ENCODE data around the gene AARS2. TPM values are rescaled to one million over a fixed set of nuclear protein-coding genes. Genes with fewer than 3 reads are reported as not detected.

AARS2 gene
- total and polyA plus RNA-seq, 4 donors, result 1.9 to 9.6 (median 6.9) TPM

DNA sequence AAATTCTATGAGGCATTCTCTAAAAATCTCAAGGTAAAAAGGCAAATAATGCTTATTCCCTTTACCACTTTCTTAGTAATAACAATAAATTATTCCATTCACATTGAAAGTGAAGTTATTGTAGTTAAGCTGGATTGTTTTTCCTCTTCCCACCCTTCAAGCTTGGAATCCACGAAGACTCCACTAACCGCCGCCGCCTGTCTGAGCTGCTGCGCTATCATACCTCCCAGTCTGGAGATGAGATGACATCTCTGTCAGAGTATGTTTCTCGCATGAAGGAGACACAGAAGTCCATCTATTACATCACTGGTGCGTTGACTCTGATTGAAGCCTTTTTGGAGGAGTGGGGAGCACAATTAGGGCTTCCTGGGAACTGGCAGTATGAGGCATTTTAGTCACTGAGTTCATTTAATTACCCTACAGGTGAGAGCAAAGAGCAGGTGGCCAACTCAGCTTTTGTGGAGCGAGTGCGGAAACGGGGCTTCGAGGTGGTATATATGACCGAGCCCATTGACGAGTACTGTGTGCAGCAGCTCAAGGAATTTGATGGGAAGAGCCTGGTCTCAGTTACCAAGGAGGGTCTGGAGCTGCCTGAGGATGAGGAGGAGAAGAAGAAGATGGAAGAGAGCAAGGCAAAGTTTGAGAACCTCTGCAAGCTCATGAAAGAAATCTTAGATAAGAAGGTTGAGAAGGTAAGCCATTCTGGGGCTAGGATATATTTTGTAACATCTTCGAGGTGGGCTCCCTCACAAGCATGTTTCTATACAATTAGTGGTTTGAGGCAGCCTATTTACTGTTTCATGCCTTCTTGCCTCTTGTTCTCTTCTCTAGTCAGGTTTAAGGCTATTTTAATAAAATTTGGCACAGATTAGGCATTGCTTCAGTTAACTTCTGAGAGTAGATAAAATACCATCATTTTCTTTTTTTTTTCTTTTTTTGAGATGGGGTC is 61.3 kb downstream of the AARS2 start:
- Histone ChIP-seq H3K9me3 (ENCODE audit: control insufficient read depth in 4 of 4, low read length in 3 of 4) (no peaks in the 10 kb centered on the region), H3K9ac (ENCODE audit: low read depth in 1 of 2, low read length in 2 of 2) (no peak overlapping the region), H3K4me3 (ENCODE audit: low read depth in 1 of 3, low read length in 3 of 3) (no peak overlapping the region), H3K27ac (ENCODE audit: low read depth in 1 of 2, low read length in 2 of 2) (no peak overlapping the region), H3K27me3 (ENCODE audit: control insufficient read depth in 4 of 4, insufficient read depth in 4 of 4, low read length in 3 of 4) (no peaks in the 10 kb centered on the region), H3K4me1 (ENCODE audit: control insufficient read depth in 4 of 4, insufficient read depth in 4 of 4, low read length in 3 of 4) (peaks cover 2 to 37% (median 24%) of the 10 kb centered on the region in 4 donors), H3K36me3 (ENCODE audit: control insufficient read depth in 4 of 4, insufficient read depth in 3 of 4, low read depth in 1 of 4, low read length in 3 of 4) (peaks cover 10 to 64% (median 52%) of the 10 kb centered on the region in 4 donors)
- 94% methylated on average over 14 of the region's 14 CpGs for WGBS
- TF ChIP-seq FOXA2 (IDR thresholded peaks at IDR 0.05) (no peak), TAF1 (conservative IDR thresholded peaks at IDR 0.05) (no peak), HNF4G (IDR thresholded peaks at IDR 0.05) (no peak), YY1 (IDR thresholded peaks at IDR 0.05) (no peak)
- TF ChIP-seq, protein P1, sequence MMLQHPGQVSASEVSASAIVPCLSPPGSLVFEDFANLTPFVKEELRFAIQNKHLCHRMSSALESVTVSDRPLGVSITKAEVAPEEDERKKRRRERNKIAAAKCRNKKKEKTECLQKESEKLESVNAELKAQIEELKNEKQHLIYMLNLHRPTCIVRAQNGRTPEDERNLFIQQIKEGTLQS (IDR thresholded peaks at IDR 0.05), result no peak
- TF ChIP-seq, protein P2, sequence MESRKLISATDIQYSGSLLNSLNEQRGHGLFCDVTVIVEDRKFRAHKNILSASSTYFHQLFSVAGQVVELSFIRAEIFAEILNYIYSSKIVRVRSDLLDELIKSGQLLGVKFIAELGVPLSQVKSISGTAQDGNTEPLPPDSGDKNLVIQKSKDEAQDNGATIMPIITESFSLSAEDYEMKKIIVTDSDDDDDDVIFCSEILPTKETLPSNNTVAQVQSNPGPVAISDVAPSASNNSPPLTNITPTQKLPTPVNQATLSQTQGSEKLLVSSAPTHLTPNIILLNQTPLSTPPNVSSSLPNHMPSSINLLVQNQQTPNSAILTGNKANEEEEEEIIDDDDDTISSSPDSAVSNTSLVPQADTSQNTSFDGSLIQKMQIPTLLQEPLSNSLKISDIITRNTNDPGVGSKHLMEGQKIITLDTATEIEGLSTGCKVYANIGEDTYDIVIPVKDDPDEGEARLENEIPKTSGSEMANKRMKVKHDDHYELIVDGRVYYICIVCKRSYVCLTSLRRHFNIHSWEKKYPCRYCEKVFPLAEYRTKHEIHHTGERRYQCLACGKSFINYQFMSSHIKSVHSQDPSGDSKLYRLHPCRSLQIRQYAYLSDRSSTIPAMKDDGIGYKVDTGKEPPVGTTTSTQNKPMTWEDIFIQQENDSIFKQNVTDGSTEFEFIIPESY (IDR thresholded peaks at IDR 0.05), result no peak
- TF ChIP-seq, protein P3, sequence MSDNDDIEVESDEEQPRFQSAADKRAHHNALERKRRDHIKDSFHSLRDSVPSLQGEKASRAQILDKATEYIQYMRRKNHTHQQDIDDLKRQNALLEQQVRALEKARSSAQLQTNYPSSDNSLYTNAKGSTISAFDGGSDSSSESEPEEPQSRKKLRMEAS (IDR thresholded peaks at IDR 0.05), result no peak
- TF ChIP-seq, protein P4, sequence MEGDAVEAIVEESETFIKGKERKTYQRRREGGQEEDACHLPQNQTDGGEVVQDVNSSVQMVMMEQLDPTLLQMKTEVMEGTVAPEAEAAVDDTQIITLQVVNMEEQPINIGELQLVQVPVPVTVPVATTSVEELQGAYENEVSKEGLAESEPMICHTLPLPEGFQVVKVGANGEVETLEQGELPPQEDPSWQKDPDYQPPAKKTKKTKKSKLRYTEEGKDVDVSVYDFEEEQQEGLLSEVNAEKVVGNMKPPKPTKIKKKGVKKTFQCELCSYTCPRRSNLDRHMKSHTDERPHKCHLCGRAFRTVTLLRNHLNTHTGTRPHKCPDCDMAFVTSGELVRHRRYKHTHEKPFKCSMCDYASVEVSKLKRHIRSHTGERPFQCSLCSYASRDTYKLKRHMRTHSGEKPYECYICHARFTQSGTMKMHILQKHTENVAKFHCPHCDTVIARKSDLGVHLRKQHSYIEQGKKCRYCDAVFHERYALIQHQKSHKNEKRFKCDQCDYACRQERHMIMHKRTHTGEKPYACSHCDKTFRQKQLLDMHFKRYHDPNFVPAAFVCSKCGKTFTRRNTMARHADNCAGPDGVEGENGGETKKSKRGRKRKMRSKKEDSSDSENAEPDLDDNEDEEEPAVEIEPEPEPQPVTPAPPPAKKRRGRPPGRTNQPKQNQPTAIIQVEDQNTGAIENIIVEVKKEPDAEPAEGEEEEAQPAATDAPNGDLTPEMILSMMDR (IDR thresholded peaks at IDR 0.05; ENCODE audit: low read depth, low read length, missing input control), result no peak
- DNase-seq (ENCODE audit: low spot score), result no peak

DNA sequence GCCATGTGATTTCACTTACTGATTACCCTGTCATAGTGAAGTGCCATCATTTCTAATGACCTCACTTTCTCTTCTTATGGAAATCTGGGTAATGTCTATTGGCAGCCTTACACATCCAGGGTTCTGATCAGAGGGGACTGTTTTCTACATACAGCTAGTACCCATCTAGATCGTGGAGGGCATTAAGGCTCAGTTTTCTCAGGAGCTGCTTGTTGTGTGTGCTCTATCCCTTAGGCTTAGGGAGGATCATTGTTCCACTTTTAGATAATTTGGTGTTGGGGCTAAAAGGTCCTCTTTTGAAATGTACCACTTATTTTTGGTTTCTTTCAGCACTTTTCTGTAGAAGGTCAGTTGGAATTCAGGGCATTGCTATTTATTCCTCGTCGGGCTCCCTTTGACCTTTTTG is 62.4 kb downstream of the AARS2 start:
- H3K4me3 ChIP-seq (ENCODE audit: low read depth in 1 of 3, low read length in 3 of 3), result no peak overlapping the region
- H3K36me3 ChIP-seq (ENCODE audit: control insufficient read depth in 4 of 4, insufficient read depth in 3 of 4, low read depth in 1 of 4, low read length in 3 of 4), result peaks cover 10 to 64% (median 52%) of the 10 kb centered on the region in 4 donors
- H3K9me3 ChIP-seq (ENCODE audit: control insufficient read depth in 4 of 4, low read length in 3 of 4), result no peaks in the 10 kb centered on the region
- H3K9ac ChIP-seq (ENCODE audit: low read depth in 1 of 2, low read length in 2 of 2), result no peak overlapping the region
- H3K27me3 ChIP-seq (ENCODE audit: control insufficient read depth in 4 of 4, insufficient read depth in 4 of 4, low read length in 3 of 4), result no peaks in the 10 kb centered on the region
- no peak for DNase-seq (ENCODE audit: low spot score)
- TF ChIP-seq, protein P5, sequence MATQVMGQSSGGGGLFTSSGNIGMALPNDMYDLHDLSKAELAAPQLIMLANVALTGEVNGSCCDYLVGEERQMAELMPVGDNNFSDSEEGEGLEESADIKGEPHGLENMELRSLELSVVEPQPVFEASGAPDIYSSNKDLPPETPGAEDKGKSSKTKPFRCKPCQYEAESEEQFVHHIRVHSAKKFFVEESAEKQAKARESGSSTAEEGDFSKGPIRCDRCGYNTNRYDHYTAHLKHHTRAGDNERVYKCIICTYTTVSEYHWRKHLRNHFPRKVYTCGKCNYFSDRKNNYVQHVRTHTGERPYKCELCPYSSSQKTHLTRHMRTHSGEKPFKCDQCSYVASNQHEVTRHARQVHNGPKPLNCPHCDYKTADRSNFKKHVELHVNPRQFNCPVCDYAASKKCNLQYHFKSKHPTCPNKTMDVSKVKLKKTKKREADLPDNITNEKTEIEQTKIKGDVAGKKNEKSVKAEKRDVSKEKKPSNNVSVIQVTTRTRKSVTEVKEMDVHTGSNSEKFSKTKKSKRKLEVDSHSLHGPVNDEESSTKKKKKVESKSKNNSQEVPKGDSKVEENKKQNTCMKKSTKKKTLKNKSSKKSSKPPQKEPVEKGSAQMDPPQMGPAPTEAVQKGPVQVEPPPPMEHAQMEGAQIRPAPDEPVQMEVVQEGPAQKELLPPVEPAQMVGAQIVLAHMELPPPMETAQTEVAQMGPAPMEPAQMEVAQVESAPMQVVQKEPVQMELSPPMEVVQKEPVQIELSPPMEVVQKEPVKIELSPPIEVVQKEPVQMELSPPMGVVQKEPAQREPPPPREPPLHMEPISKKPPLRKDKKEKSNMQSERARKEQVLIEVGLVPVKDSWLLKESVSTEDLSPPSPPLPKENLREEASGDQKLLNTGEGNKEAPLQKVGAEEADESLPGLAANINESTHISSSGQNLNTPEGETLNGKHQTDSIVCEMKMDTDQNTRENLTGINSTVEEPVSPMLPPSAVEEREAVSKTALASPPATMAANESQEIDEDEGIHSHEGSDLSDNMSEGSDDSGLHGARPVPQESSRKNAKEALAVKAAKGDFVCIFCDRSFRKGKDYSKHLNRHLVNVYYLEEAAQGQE (IDR thresholded peaks at IDR 0.05), result no peak
- TF ChIP-seq YY1 (IDR thresholded peaks at IDR 0.05) (no peak), NR2F2 (IDR thresholded peaks at IDR 0.05) (no peak), RXRA (IDR thresholded peaks at IDR 0.05) (no peak), JUND (IDR thresholded peaks at IDR 0.05) (no peak), SP1 (IDR thresholded peaks at IDR 0.05) (no peak), EGR1 (IDR thresholded peaks at IDR 0.05; ENCODE audit: low read depth in 2 of 2) (no peak), TAF1 (conservative IDR thresholded peaks at IDR 0.05) (no peak), FOXA2 (IDR thresholded peaks at IDR 0.05) (no peak), FOXA1 (IDR thresholded peaks at IDR 0.05) (no peak), HNF4A (conservative IDR thresholded peaks at IDR 0.05) (no peak), HNF4G (IDR thresholded peaks at IDR 0.05) (no peak), RAD21 (IDR thresholded peaks at IDR 0.05) (no peak), GABPA (IDR thresholded peaks at IDR 0.05 in 1 of 2, conservative IDR thresholded peaks at IDR 0.05 in 1 of 2) (no peak)
- TF ChIP-seq, protein P1 (IDR thresholded peaks at IDR 0.05), result no peak
- TF ChIP-seq, protein P3 (IDR thresholded peaks at IDR 0.05), result no peak
- TF ChIP-seq, protein P4 (IDR thresholded peaks at IDR 0.05; ENCODE audit: low read depth, low read length, missing input control), result no peak
- peak overlapping the region in 1 of 2 donors; percentile 36 for H3K27ac ChIP-seq (ENCODE audit: low read depth in 1 of 2, low read length in 2 of 2)
- peaks cover 2 to 28% (median 19%) of the 10 kb centered on the region in 4 donors for H3K4me1 ChIP-seq (ENCODE audit: control insufficient read depth in 4 of 4, insufficient read depth in 4 of 4, low read length in 3 of 4)
- 87% methylated on average over 3 of the region's 3 CpGs for WGBS
